HG03108 (cell line): ENCODE data around the gene OR2A12.
"Not testable (repeated sequence)": the region's sequence is repeated elsewhere in the genome, so short reads cannot be mapped to it uniquely, and the experiment has no call there.

ENCODE experiments used
- ATAC-seq: cut with Tn5 transposase; IDR thresholded peaks from one replicate; pipeline ENCODE4 v1.9.1; 2021; ENCODE audit warnings: moderate library complexity; ENCODE audit not compliant: unreplicated experiment

Gene OR2A12

DNA sequence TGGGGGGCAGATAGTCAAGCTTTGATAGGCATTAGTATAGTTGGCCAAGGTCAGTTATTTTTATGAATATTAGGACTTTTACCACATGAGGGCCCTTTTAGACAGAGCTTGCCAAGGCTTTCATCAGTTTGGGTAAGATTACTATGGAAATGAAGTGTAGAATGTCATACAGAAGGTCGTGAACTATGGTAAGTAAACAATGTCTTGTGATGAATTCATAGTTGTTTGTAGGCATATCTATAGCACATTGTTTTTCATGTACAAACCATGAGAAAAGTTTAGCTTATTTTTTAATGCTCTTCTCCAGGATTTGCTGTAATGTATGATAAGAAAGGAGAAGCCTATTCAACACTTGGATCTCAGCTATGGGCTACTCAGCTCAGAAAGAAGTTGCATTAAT is 27.6 kb downstream of the OR2A12 start:
- ATAC-seq: no peak

DNA sequence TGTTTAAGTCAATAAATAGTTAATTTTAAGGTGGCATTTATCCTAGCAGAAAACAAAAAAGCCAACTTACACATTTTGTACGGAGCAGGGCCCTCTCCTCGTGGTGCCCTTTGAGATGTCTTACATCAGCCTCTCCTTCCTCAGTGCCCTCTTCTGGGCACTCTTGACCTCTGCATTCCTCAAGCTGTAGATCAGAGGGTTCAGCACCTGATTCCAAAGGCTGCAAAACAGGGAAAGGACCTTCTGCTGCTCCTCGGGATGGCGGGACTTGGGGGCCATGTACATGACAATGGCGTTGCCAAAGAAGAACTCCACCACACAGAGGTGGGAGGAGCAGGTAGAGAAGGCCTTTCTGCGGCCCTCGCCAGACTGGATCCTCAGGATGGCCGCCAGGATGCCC is 32.3 kb downstream of the OR2A12 start:
- ATAC-seq: no peak

DNA sequence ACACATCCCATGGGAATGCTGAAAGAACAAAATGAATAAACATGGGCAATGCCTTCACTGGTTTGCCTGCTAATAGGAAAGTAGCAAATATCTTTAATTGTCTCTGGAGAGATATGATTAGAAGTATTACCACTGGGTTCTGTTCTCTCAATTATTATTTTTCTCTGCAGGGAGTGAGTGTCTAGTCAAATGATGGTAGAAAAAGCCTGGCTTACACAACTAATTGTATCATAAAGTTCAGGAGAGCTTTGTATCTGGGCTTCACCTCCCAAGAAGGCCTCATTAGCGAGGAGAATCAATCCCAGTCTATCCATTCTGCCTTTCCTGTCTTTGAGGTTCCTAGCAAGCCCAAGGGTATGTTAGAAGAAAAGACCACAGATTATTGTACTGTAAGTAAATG is 36.8 kb downstream of the OR2A12 start, which contains the start of gene OR2A14:
TSS of gene OR2A14 (plus strand) at position 301 of the 400 bp plus-strand sequence. CDS start 5,937 bp downstream, outside the sequence.
- ATAC-seq: no peak

DNA sequence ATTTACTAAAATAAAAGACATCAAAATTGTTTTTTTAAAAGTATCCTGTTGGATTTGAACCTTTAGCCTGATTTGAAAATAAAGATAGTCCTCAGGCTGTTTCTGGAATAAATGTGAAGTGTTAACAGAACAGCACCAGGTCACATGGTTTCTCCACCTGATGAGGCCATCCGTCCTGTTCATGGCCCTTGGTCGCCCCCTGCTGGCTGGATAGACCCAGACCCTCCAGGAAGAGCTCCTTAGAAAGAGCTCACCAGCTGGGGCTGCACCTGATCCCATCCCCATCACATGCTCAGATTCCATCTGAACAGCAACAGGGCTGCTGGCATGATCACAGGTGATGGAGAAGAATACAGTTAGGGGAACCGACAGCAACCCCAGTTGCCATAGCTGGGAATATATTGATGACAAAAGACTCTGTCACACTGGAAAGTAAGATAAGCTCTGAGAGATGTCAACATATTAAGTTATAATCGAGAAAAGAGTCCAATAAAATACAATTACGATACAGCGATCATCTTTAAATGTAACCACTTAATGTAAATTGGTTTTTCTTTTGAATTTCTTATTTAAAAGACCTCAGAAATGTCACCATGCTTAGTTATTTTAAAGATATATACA is 41.7 kb downstream of the OR2A12 start:
- peak; percentile 99 for ATAC-seq

DNA sequence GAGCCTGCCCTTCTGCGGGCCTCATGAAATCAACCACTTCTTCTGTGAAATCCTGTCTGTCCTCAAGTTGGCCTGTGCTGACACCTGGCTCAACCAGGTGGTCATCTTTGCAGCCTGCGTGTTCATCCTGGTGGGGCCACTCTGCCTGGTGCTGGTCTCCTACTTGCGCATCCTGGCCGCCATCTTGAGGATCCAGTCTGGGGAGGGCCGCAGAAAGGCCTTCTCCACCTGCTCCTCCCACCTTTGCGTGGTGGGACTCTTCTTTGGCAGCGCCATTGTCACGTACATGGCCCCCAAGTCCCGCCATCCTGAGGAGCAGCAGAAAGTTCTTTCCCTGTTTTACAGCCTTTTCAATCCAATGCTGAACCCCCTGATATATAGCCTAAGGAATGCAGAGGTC is 43.5 kb downstream of the OR2A12 start:
- ATAC-seq: not testable (repeated sequence)

DNA sequence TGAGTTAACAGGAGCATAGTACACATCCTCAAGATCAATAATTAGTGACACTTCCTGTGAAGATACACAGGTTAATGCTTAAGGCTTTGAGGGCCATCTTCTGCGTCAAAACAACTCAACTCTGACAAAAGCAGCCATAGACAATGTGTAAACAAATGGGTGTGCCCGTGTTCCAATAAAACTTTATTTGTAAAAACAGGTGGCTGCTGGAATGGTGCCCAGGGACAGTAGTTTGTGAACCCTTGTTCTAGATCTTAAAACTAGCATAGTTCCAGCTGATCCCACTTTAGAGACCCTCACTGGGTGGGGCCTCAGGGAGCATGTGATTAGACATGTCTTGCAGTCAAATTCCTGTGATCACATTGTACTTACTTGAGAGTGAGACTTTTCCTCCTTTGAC is 44.7 kb downstream of the OR2A12 start:
- no peak for ATAC-seq

DNA sequence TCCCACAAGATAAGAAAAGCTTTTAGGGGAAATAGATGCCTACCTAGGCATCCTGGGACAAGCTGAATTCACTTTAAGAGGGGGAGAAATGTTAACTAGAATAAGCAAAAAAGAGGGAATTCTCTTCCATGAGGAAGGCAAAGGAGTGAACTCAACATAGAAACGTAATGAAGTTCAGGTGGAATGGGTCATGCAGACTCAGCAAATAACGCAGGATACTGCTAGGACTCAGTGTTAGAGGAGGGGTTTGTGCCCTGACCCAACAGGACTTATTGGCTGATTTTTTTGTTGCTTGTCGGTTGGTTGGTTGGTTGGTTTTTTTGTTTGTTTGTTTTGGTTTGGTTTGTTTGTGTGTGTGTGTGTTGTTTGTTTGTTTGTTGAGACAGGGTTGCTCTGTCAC is 46.2 kb downstream of the OR2A12 start:
- ATAC-seq: no peak

DNA sequence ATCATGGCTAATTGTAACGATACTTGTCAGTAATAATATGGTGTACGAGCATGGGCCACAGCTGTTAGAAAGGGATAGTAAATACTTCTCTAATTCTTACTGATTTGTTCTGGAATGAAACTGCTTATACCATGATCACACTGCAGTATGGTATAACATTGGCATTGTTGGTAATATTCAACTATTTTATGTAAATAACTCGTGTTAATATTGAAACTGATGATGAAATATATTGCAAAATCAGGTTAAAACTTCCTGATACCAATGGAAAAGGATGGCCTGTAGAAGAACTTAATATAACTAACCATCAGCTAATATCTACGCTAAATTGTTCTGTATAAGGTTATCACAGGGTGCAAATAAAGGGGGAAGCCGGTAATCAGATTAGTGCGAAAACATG is 47.2 kb downstream of the OR2A12 start:
- no peak for ATAC-seq

DNA sequence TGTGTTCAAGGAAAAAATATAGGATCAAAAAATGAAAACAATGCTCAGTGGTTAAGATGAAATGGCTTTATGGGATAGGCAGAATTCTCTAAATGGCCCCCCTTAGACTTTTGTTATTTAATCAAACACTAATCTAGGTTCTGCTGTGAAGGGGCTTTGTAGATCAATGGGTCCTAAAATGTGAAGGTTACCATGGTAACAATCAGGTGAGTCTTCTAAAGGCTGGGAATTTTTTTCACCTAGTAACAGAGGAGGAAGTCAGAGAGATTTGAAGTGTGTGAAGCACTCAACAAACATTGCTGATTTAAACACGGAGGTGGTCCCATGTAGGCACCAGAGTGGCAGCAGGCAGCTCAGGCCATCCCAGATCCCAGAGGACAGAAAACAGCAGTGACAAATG is 48.0 kb downstream of the OR2A12 start:
- no peak for ATAC-seq

DNA sequence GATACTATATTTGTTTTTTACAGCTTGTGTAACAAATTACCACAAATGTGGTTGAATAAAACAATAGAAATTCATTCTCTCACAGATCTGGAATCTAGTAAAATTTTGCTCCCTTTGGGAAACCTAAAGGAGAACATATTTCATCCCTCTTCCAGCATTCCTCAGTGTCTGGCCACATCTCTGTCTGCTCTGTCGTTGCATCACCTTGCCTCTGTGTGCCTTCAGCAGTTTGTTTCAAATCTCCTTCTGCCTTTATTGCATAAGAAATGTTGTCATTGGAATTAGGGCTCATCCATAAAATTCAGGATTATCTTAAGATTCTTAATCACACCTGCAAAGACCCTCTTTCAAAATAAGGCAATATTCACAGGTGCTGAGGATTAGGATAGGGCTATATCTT is 51.4 kb downstream of the OR2A12 start:
- no peak for ATAC-seq

DNA sequence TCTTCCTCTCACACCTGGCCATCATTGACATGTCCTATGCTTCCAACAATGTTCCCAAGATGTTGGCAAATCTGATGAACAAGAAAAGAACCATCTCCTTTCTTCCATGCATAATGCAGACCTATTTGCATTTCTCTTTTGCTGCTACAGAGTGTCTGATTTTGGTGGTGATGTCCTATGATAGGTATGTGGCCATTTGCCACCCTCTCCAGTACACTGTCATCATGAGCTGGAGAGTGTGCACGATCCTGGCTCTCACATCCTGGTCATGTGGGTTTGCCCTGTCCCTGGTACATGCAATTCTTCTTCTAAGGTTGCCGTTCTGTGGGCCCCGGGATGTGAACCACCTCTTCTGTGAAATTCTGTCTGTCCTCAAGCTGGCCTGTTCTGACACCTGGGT is 56.1 kb downstream of the OR2A12 start:
- ATAC-seq: no peak

DNA sequence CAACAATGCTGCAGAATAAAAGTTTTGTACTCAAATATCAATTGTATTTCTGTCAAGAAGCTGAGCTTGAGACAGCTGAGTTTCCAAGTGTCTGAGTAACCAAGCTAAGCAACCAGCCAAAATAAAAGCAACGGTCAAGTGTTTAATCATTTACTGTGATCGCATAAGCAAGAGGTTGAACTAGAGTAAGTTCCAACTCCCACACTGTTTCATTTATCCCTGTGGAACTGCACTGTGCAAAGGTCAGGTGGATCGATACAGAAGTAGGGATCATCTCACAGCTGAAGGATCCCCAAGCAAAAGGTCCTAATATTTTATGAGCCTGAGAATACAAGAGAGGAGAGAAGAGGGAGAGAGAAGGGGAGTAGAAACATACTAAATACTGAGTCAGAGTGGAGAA is 58.3 kb downstream of the OR2A12 start:
- no peak for ATAC-seq

DNA sequence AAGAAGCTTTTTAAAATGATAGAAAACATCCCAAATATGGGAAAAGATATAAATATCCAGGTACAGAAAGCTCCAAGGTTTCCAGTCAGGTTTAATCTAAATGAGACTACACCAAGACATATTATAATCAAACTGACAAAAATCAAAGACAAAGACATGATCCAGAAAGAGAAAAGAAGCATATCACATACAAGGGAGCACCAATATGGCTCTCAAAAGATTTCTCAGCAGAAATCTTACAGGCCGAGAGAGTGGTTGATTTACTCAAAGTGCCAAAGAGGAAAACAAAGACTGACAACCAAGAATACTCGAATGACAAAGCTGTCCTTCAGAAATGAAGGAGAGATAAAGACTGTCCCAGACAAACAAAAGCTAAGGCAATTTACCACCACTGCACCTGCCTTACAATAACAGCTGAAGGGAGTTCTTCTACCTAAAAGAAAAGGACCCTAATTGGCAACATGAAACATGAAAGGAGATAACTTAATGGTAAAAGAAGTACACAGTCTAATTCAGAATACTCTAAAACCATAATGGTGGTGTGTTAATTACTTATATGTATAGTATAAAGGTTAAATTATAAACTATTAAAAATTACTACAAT is 62.2 kb downstream of the OR2A12 start:
- no peak for ATAC-seq
